GM12878 (cell line): ENCODE measurements around the gene TMEM126A. TPM values are rescaled to one million over a fixed set of nuclear protein-coding genes. Genes with fewer than 3 reads are reported as not detected.

Experiments used
- BHLHE40 ChIP-seq, 2 experiments: fragments of 450-650 bp in 1 of 2; IDR thresholded peaks; 2 replicates each; pipeline ENCODE4 v1.6.1; 2011 to 2017; ENCODE audit warnings: low read depth in 2 of 2, borderline replicate concordance in 1 of 2, improper control_type of control experiment in 1 of 2, low read length in 1 of 2, mild to moderate bottlenecking in 1 of 2
- CHD1 ChIP-seq: IDR thresholded peaks from 2 replicates; pipeline ENCODE4 v1.6.1; 2012; ENCODE audit warnings: low read depth, low read length, improper control_type of control experiment
- GABPA ChIP-seq: IDR thresholded peaks from 2 replicates; pipeline ENCODE4 v1.6.1; 2014; ENCODE audit warnings: antibody characterized with exemption, low read depth, mild to moderate bottlenecking, inconsistent platforms
- GATAD2B ChIP-seq: fragments of 450-650 bp; conservative IDR thresholded peaks from 2 replicates; pipeline ENCODE4 v1.6.1; 2017; ENCODE audit warnings: low read depth, mild to moderate bottlenecking, moderate library complexity
- LARP7 ChIP-seq: fragments of 450-650 bp; IDR thresholded peaks from 2 replicates; pipeline ENCODE4 v1.6.1; 2017; ENCODE audit warnings: mild to moderate bottlenecking
- MXI1 ChIP-seq: fragments of 150-350 bp; IDR thresholded peaks from 2 replicates; pipeline ENCODE4 v1.6.1; 2011; ENCODE audit warnings: low read depth, mild to moderate bottlenecking, inconsistent platforms, low read length, improper control_type of control experiment
- NR2C1 ChIP-seq: fragments of 450-650 bp; IDR thresholded peaks from 2 replicates; pipeline ENCODE4 v1.6.1; 2017; ENCODE audit warnings: antibody characterized with exemption, mild to moderate bottlenecking, moderate library complexity
- PAX5 ChIP-seq: IDR thresholded peaks from 2 replicates; pipeline ENCODE4 v1.6.1; 2011; ENCODE audit warnings: low read depth, low read length, borderline replicate concordance
- PML ChIP-seq: IDR thresholded peaks from 2 replicates; pipeline ENCODE4 v1.6.1; 2012; ENCODE audit warnings: low read length, inconsistent platforms
- RCOR1 ChIP-seq: conservative IDR thresholded peaks from 2 replicates; pipeline ENCODE4 v1.6.1; 2012; ENCODE audit warnings: low read depth, low read length, improper control_type of control experiment
- SREBF2 ChIP-seq: IDR thresholded peaks from 2 replicates; pipeline ENCODE4 v1.6.1; 2012; ENCODE audit warnings: mild to moderate bottlenecking, low read length
- TAF1 ChIP-seq: IDR thresholded peaks from 2 replicates; pipeline ENCODE4 v1.6.1; 2011; ENCODE audit warnings: mild to moderate bottlenecking, low read depth, low read length, borderline replicate concordance
- TCF12 ChIP-seq: IDR thresholded peaks from 2 replicates; pipeline ENCODE4 v1.6.1; 2011; ENCODE audit warnings: low read depth, mild to moderate bottlenecking, low read length
- ZNF207 ChIP-seq: fragments of 450-650 bp; IDR thresholded peaks from 2 replicates; pipeline ENCODE4 v1.6.1; 2014; ENCODE audit warnings: antibody characterized with exemption, mild to moderate bottlenecking, borderline replicate concordance
- ZSCAN29 ChIP-seq: fragments of 450-650 bp; IDR thresholded peaks from 2 replicates; pipeline ENCODE4 v1.6.1; 2017; ENCODE audit warnings: mild to moderate bottlenecking, moderate library complexity
- polyA plus RNA-seq, 11 experiments: library from polyadenylated mRNA; depleted of rRNA in 4 of 11; unstranded in 6 of 11; stranded (reverse) in 5 of 11; fragments of >200 nt; fragmentation: Nextera tagmentation in 4 of 11; fragmentation: Illumina TruSeq in 1 of 11; extraction: Ambion mirVana in 4 of 11; extraction: Trizol in 1 of 11; gene quantifications; 1 replicate in 1 of 11; 2 replicates in 10 of 11; pipeline versions ENCODE4 v1.2.1 to v1.2.3, GENCODE V29; 2011 to 2016; ENCODE audit warnings: inconsistent platforms in 2 of 11, missing spikeins in 2 of 11, low read depth in 1 of 11
- total RNA-seq, 4 experiments: library from RNA; depleted of rRNA in 3 of 4; stranded (reverse); fragments of >200 nt in 3 of 4; fragmentation: Illumina TruSeq in 1 of 4; extraction: Trizol in 1 of 4; gene quantifications; 2 replicates each; pipeline versions ENCODE4 v1.2.1 to v1.2.3, GENCODE V29; 2013 to 2021
- TF ChIP-seq, protein P1 (sequence below): fragments of 450-650 bp; IDR thresholded peaks from 2 replicates; pipeline ENCODE4 v1.6.1; 2016; ENCODE audit warnings: mild to moderate bottlenecking
- TF ChIP-seq, protein P2 (sequence below): fragments of 450-650 bp; formaldehyde crosslinking; IDR thresholded peaks from 2 replicates; pipeline ENCODE4 v1.5.0; 2022; ENCODE audit warnings: mild to moderate bottlenecking, missing genetic modification characterization
- TF ChIP-seq, protein P3 (sequence below): fragments of 150-350 bp; IDR thresholded peaks from 2 replicates; pipeline ENCODE4 v1.6.1; 2014; ENCODE audit warnings: mild to moderate bottlenecking, low read depth, low read length
- TF ChIP-seq, protein P4 (sequence below): IDR thresholded peaks from 2 replicates; pipeline ENCODE4 v1.6.1; 2012; ENCODE audit warnings: low read depth, low read length, improper control_type of control experiment
- TF ChIP-seq, protein P5 (sequence below): fragments of 450-650 bp; IDR thresholded peaks from 2 replicates; pipeline ENCODE4 v1.6.1; 2017; ENCODE audit warnings: mild to moderate bottlenecking, low read depth, inconsistent platforms; ENCODE audit not compliant: poor library complexity, severe bottlenecking
- TF ChIP-seq, protein P6 (sequence below): IDR thresholded peaks from 2 replicates; pipeline ENCODE4 v1.6.1; 2012; ENCODE audit warnings: low read depth, low read length, improper control_type of control experiment

The TMEM126A gene
- total and polyA plus RNA-seq, 10 of the 15 experiments (the other 5 are each of a cell fraction or from before 2014, with no cell fraction given): 38.6 to 208 (median 71.7) TPM

DNA sequence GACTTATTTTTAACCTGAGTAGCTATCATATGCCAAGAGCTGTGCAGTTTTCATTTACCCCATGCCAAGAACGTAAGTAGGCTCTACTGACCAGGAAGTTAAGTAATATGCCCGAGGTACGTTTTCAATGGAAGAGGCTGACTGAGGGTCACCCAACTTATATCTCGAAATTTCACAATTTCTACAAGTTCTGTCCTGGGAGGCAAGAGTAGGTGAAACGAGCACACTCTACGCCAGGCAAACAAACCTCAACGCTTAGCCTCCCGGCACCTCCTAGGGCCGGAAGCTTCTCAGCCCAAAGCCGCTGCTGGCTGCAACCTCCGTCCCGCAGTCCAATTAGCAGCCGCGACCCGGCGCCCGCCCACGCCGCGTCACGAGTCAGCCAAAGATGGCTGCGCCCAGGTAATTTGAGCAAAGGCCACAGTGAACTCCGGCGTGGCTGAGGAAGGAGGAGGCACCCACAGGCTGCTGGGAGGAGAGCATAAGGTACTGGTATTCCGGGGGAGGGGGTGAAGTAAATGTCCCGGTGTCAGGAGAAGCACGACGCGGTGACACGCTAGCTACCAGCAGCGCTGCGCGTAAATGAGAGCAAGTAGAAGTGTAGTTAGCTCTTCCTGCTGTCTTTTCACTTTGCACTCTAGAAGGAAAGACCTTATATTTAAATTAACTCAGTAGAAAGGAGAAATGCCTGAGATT is at the start of gene TMEM126A (continued):
- TF ChIP-seq BHLHE40 (IDR thresholded peaks at IDR 0.05; ENCODE audit: borderline replicate concordance in 1 of 2, low read depth in 2 of 2, low read length in 1 of 2): peak; percentile 76 to 88; a peak in 3 of 4 replicates
- TF ChIP-seq LARP7: peak; percentile 57; the same call in 1 of the 2 replicates
- TF ChIP-seq, protein P1, sequence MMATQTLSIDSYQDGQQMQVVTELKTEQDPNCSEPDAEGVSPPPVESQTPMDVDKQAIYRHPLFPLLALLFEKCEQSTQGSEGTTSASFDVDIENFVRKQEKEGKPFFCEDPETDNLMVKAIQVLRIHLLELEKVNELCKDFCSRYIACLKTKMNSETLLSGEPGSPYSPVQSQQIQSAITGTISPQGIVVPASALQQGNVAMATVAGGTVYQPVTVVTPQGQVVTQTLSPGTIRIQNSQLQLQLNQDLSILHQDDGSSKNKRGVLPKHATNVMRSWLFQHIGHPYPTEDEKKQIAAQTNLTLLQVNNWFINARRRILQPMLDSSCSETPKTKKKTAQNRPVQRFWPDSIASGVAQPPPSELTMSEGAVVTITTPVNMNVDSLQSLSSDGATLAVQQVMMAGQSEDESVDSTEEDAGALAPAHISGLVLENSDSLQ: peak; percentile 13; the same call in 1 of the 2 replicates
- TF ChIP-seq, protein P2, sequence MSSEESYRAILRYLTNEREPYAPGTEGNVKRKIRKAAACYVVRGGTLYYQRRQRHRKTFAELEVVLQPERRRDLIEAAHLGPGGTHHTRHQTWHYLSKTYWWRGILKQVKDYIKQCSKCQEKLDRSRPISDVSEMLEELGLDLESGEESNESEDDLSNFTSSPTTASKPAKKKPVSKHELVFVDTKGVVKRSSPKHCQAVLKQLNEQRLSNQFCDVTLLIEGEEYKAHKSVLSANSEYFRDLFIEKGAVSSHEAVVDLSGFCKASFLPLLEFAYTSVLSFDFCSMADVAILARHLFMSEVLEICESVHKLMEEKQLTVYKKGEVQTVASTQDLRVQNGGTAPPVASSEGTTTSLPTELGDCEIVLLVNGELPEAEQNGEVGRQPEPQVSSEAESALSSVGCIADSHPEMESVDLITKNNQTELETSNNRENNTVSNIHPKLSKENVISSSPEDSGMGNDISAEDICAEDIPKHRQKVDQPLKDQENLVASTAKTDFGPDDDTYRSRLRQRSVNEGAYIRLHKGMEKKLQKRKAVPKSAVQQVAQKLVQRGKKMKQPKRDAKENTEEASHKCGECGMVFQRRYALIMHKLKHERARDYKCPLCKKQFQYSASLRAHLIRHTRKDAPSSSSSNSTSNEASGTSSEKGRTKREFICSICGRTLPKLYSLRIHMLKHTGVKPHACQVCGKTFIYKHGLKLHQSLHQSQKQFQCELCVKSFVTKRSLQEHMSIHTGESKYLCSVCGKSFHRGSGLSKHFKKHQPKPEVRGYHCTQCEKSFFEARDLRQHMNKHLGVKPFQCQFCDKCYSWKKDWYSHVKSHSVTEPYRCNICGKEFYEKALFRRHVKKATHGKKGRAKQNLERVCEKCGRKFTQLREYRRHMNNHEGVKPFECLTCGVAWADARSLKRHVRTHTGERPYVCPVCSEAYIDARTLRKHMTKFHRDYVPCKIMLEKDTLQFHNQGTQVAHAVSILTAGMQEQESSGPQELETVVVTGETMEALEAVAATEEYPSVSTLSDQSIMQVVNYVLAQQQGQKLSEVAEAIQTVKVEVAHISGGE (CRISPR knock-in tag): no peak
- peak; percentile 27; the same call in 1 of the 2 replicates for TF ChIP-seq GATAD2B
- no peak for TF ChIP-seq TCF12
- peak; percentile 94 for TF ChIP-seq PML
- TF ChIP-seq MXI1: peak; percentile 91
- TF ChIP-seq SREBF2: no peak
- TF ChIP-seq PAX5: no peak
- TF ChIP-seq NR2C1: peak; percentile 81
- TF ChIP-seq, protein P3, sequence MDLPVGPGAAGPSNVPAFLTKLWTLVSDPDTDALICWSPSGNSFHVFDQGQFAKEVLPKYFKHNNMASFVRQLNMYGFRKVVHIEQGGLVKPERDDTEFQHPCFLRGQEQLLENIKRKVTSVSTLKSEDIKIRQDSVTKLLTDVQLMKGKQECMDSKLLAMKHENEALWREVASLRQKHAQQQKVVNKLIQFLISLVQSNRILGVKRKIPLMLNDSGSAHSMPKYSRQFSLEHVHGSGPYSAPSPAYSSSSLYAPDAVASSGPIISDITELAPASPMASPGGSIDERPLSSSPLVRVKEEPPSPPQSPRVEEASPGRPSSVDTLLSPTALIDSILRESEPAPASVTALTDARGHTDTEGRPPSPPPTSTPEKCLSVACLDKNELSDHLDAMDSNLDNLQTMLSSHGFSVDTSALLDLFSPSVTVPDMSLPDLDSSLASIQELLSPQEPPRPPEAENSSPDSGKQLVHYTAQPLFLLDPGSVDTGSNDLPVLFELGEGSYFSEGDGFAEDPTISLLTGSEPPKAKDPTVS: no peak
- TF ChIP-seq, protein P4, sequence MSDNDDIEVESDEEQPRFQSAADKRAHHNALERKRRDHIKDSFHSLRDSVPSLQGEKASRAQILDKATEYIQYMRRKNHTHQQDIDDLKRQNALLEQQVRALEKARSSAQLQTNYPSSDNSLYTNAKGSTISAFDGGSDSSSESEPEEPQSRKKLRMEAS: peak; percentile 72; the same call in 1 of the 2 replicates
- TF ChIP-seq ZNF207: peak; percentile 54; the same call in 1 of the 2 replicates
- no peak for TF ChIP-seq RCOR1
- TF ChIP-seq ZSCAN29: no peak
- TF ChIP-seq CHD1: no peak
- peak; percentile 79 for TF ChIP-seq GABPA
- TF ChIP-seq, protein P5, sequence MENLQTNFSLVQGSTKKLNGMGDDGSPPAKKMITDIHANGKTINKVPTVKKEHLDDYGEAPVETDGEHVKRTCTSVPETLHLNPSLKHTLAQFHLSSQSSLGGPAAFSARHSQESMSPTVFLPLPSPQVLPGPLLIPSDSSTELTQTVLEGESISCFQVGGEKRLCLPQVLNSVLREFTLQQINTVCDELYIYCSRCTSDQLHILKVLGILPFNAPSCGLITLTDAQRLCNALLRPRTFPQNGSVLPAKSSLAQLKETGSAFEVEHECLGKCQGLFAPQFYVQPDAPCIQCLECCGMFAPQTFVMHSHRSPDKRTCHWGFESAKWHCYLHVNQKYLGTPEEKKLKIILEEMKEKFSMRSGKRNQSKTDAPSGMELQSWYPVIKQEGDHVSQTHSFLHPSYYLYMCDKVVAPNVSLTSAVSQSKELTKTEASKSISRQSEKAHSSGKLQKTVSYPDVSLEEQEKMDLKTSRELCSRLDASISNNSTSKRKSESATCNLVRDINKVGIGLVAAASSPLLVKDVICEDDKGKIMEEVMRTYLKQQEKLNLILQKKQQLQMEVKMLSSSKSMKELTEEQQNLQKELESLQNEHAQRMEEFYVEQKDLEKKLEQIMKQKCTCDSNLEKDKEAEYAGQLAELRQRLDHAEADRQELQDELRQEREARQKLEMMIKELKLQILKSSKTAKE: no peak
- TF ChIP-seq, protein P6, sequence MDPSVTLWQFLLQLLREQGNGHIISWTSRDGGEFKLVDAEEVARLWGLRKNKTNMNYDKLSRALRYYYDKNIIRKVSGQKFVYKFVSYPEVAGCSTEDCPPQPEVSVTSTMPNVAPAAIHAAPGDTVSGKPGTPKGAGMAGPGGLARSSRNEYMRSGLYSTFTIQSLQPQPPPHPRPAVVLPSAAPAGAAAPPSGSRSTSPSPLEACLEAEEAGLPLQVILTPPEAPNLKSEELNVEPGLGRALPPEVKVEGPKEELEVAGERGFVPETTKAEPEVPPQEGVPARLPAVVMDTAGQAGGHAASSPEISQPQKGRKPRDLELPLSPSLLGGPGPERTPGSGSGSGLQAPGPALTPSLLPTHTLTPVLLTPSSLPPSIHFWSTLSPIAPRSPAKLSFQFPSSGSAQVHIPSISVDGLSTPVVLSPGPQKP: peak; percentile 43
- TF ChIP-seq TAF1: peak; percentile 88
